ENCODE results near the gene ZNF175. TPM values are rescaled to one million over a fixed set of nuclear protein-coding genes. Genes with fewer than 3 reads are reported as not detected.

The ZNF175 gene
- total and polyA plus RNA-seq, 9 of the 15 experiments (the other 6 are each of a cell fraction or from before 2014, with no cell fraction given) = 3.7 to 37.9 (median 14.0) TPM

- TF ChIP-seq NR4A1 (CRISPR knock-in tag; IDR thresholded peaks at IDR 0.05) (0 out of 2 replicates have a peak, but pooled peaks have one; percentile 28), NR4A1 (tag; IDR thresholded peaks at IDR 0.05) (no peak), ZNF644 (tag; IDR thresholded peaks at IDR 0.05; ENCODE audit: low read depth) (peak; percentile 70; the same call in 1 of the 2 replicates), RCOR1 (IDR thresholded peaks at IDR 0.05; ENCODE audit: borderline replicate concordance in 1 of 2, low read depth in 2 of 2, low read length in 2 of 2) (peak in 1 of 2 experiments; percentile 4; a peak in 1 of 4 replicates), ZNF830 (CRISPR knock-in tag; IDR thresholded peaks at IDR 0.05) (peak; percentile 93; the same call in 1 of the 2 replicates), RBBP5 (IDR thresholded peaks at IDR 0.05; ENCODE audit: borderline replicate concordance, insufficient read depth, low read length, poor library complexity, severe bottlenecking) (peak; percentile 55), POLR2A (conservative IDR thresholded peaks at IDR 0.05) (peak; percentile 57)
These were observed 20.0 kb upstream of the ZNF175 start (continued) for GRCh38 chr19:51550848-51551672.

DNA sequence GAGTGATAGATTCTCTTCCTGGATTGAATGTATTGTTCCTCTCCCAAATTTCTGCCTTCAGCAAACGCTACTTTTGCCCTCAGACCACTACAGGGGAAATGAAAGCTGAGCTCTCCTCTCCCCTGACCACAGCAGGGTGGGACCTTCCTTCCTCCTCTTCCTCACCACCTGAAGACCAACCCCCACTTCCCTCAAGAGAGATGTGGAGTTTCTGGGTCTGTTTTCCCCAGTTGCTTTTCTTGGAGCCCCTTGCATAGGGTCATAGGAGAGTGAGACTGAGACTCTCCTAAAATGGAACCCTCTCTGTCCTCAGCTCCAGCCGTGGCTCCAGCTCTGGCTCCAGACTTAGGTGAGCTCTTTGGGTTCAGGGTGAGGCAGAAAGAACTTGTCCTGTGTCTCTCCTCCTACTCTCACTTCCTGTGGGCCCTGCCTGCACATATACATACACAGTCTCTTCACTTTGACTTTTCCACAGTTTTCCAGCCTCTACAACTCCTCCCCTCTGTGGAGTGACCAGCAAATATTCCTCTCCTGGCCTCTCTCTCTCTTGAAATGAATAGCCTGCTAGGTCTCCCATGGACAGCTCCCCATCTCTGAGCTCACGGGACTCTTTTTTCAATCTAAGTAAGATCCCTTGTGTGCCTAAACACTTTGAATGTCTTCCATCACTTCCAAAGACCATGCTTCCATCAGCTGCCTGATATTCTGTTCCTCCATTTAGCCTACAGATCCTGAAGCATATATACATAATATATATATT, 19.2 kb upstream of the ZNF175 start:
- Histone ChIP-seq H3K4me1 (replicated peaks in 1 of 2; ENCODE audit: control insufficient read depth in 2 of 2, insufficient read depth in 2 of 2, low read length in 2 of 2) (peaks cover 29 to 32% of the 10 kb centered on the region in 2 experiments), H3K9ac (ENCODE audit: insufficient read depth in 1 of 2, low read depth in 2 of 2, low read length in 2 of 2) (peak overlapping the region; percentile 95 to 98; a peak in 3 of 4 replicates), H3K9me1 (ENCODE audit: control insufficient read depth, insufficient read depth, low read length) (no peaks in the 10 kb centered on the region), H3K4me3 (peak overlapping the region; percentile 51), H4K20me1 (replicated peaks; ENCODE audit: control insufficient read depth, insufficient read depth, low read length) (no peaks in the 10 kb centered on the region), H2AFZ (ENCODE audit: low read depth, low read length) (no peak overlapping the region), H3K27me3 (ENCODE audit: control insufficient read depth in 2 of 2, insufficient read depth in 2 of 2, low read length in 2 of 2) (no peaks in the 10 kb centered on the region), H3K4me2 (ENCODE audit: insufficient read depth, low read length) (peak overlapping the region; percentile 98), H3K27ac (ENCODE audit: extremely low read depth, low read depth, low read length) (peak overlapping the region; percentile 79), H3K36me3 (ENCODE audit: control insufficient read depth, insufficient read depth, low read length) (peaks cover 14% of the 10 kb centered on the region; the same call in 2 of the 3 replicates), H3K79me2 (ENCODE audit: control insufficient read depth, insufficient read depth, low read length) (peaks cover 87% of the 10 kb centered on the region), H3K9me3 (replicated peaks; ENCODE audit: control insufficient read depth, insufficient read depth, low read depth, low read length) (no peaks in the 10 kb centered on the region)
- ChIA-PET POLR2A (interaction anchor here (0.7 to 1.7 kb wide), 4 partner anchors 11 to 1835 kb away, joined by 3 to 9 read pairs (median 3); no protein-coding TSS in a partner anchor), CTCF (ENCODE audit: low intra/inter-chr PET ratio) (interaction anchor here (0.6 kb wide), 1 partner anchor 991 kb away, joined by 3 read pairs; no protein-coding TSS in a partner anchor)
- FAIRE-seq = no peak
- intact Hi-C loops (cut with micrococcal nuclease) = loop anchor here (2.0 to 5.0 kb wide), 2 partner anchors 15 to 55 kb away; no protein-coding TSS in a partner anchor
- in situ Hi-C loops (cut with MboI) = no loop called here
- no TSS peak for BruUV-seq (replicated peaks)
- 0% methylated on average over 3 of the region's 3 CpGs for WGBS (ENCODE audit: insufficient coverage, low coverage, missing lambda C conversion rate)
- peak in 1 of 4 experiments; percentile 9 for DNase-seq (ENCODE audit: extremely low read depth in 1 of 4, low spot score in 3 of 4)
- no peak for ATAC-seq
- TF ChIP-seq ZNF511 (CRISPR knock-in tag; IDR thresholded peaks at IDR 0.05) = no peak
- TF ChIP-seq, protein P1, sequence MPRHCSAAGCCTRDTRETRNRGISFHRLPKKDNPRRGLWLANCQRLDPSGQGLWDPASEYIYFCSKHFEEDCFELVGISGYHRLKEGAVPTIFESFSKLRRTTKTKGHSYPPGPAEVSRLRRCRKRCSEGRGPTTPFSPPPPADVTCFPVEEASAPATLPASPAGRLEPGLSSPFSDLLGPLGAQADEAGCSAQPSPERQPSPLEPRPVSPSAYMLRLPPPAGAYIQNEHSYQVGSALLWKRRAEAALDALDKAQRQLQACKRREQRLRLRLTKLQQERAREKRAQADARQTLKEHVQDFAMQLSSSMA (CRISPR knock-in tag; IDR thresholded peaks at IDR 0.05) = 0 out of 2 replicates have a peak, but pooled peaks have one; percentile 52
- TF ChIP-seq, protein P2, sequence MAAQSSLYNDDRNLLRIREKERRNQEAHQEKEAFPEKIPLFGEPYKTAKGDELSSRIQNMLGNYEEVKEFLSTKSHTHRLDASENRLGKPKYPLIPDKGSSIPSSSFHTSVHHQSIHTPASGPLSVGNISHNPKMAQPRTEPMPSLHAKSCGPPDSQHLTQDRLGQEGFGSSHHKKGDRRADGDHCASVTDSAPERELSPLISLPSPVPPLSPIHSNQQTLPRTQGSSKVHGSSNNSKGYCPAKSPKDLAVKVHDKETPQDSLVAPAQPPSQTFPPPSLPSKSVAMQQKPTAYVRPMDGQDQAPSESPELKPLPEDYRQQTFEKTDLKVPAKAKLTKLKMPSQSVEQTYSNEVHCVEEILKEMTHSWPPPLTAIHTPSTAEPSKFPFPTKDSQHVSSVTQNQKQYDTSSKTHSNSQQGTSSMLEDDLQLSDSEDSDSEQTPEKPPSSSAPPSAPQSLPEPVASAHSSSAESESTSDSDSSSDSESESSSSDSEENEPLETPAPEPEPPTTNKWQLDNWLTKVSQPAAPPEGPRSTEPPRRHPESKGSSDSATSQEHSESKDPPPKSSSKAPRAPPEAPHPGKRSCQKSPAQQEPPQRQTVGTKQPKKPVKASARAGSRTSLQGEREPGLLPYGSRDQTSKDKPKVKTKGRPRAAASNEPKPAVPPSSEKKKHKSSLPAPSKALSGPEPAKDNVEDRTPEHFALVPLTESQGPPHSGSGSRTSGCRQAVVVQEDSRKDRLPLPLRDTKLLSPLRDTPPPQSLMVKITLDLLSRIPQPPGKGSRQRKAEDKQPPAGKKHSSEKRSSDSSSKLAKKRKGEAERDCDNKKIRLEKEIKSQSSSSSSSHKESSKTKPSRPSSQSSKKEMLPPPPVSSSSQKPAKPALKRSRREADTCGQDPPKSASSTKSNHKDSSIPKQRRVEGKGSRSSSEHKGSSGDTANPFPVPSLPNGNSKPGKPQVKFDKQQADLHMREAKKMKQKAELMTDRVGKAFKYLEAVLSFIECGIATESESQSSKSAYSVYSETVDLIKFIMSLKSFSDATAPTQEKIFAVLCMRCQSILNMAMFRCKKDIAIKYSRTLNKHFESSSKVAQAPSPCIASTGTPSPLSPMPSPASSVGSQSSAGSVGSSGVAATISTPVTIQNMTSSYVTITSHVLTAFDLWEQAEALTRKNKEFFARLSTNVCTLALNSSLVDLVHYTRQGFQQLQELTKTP (IDR thresholded peaks at IDR 0.05; ENCODE audit: low read depth in 1 of 2, partially characterized antibody in 2 of 2) = peak in 1 of 2 experiments; percentile 10

All from K562 (cell line).